Osteoblast (primary cell): ENCODE results near the gene IFIT1. TPM values are rescaled to one million over a fixed set of nuclear protein-coding genes. Genes with fewer than 3 reads are reported as not detected.

Experiments
- DNase-seq: peaks from one replicate; pipeline ENCODE4 v3.0.0; 2011; ENCODE audit warnings: low spot score, mixed read lengths; ENCODE audit not compliant: insufficient read length; ENCODE audit errors: missing footprints
- H2AFZ ChIP-seq: 2 replicates; pipeline ENCODE4 v1.6.0; 2011; ENCODE audit warnings: mild to moderate bottlenecking, low read length
- H3K27ac ChIP-seq: 2 replicates; pipeline ENCODE4 v1.5.1; 2011; ENCODE audit warnings: mild to moderate bottlenecking, low read depth, low read length, moderate library complexity
- H3K27me3 ChIP-seq: 2 replicates; pipeline ENCODE4 v1.6.0; 2012; ENCODE audit warnings: mild to moderate bottlenecking, control low read depth, inconsistent platforms, low read length, moderate library complexity; ENCODE audit not compliant: insufficient read depth
- H3K36me3 ChIP-seq: 2 replicates; pipeline ENCODE4 v1.5.1; 2011; ENCODE audit warnings: mild to moderate bottlenecking, low read length, control low read depth, moderate library complexity; ENCODE audit not compliant: insufficient read depth
- H3K4me1 ChIP-seq: 2 replicates; pipeline ENCODE4 v1.5.1; 2011; ENCODE audit warnings: mild to moderate bottlenecking, low read length, control low read depth, moderate library complexity; ENCODE audit not compliant: insufficient read depth
- H3K4me2 ChIP-seq: 2 replicates; pipeline ENCODE4 v1.6.0; 2011; ENCODE audit warnings: mild to moderate bottlenecking, low read length; ENCODE audit not compliant: insufficient read depth
- H3K4me3 ChIP-seq: fragments of 200-600 bp; sonication (generic); 3 replicates; pipeline ENCODE4 v1.5.1; 2012; ENCODE audit warnings: mild to moderate bottlenecking, low read length, inconsistent platforms; ENCODE audit not compliant: insufficient read depth
- H3K79me2 ChIP-seq: 2 replicates; pipeline ENCODE4 v1.6.0; 2012; ENCODE audit warnings: mild to moderate bottlenecking, low read length, control low read depth, inconsistent platforms; ENCODE audit not compliant: insufficient read depth
- H3K9me3 ChIP-seq: 2 replicates; pipeline ENCODE4 v1.5.1; 2011; ENCODE audit warnings: low read depth, low read length, control low read depth
- H4K20me1 ChIP-seq: 2 replicates; pipeline ENCODE4 v1.6.0; 2012; ENCODE audit warnings: mild to moderate bottlenecking, low read length, control low read depth; ENCODE audit not compliant: insufficient read depth
- CTCF ChIP-seq: IDR thresholded peaks from 2 replicates; pipeline ENCODE4 v1.5.1; 2011; ENCODE audit warnings: mild to moderate bottlenecking, low read depth, low read length, moderate library complexity; ENCODE audit errors: extremely low read depth
- total RNA-seq: library from RNA; depleted of rRNA; stranded (reverse); fragments of >200 nt; gene quantifications from 2 replicates; pipeline ENCODE4 v1.2.3, GENCODE V29; 2012

Gene IFIT1
- total RNA-seq, 1 donor, result 34.4 TPM

GRCh38 chr10:89345367-89346000 is 46.9 kb upstream of the IFIT1 start:
- Histone ChIP-seq H3K4me3 (no peak overlapping the region), H3K79me2 (peaks cover 7% of the 10 kb centered on the region), H3K27ac (no peak overlapping the region), H3K9me3 (no peaks in the 10 kb centered on the region), H3K4me2 (no peak overlapping the region), H3K4me1 (peaks cover 35% of the 10 kb centered on the region), H3K36me3 (no peaks in the 10 kb centered on the region), H4K20me1 (no peaks in the 10 kb centered on the region), H2AFZ (no peak overlapping the region), H3K27me3 (no peaks in the 10 kb centered on the region)
- TF ChIP-seq CTCF, result no peak
- DNase-seq, result no peak

- no peaks in the 10 kb centered on the region for H4K20me1 ChIP-seq
Observed at GRCh38 chr10:89346405-89347254, 45.8 kb upstream of the IFIT1 start.

GRCh38 chr10:89347701-89348457 is 44.5 kb upstream of the IFIT1 start:
- Histone ChIP-seq H3K4me3 (no peak overlapping the region), H3K4me1 (peaks cover 46% of the 10 kb centered on the region), H3K79me2 (no peaks in the 10 kb centered on the region), H3K27me3 (no peaks in the 10 kb centered on the region), H3K9me3 (no peaks in the 10 kb centered on the region), H3K36me3 (no peaks in the 10 kb centered on the region), H3K4me2 (no peak overlapping the region), H2AFZ (peak overlapping the region; percentile 43), H4K20me1 (no peaks in the 10 kb centered on the region), H3K27ac (peak overlapping the region; percentile 20)
- DNase-seq, result no peak
- TF ChIP-seq CTCF, result no peak

More at GRCh38 chr10:89346405-89347254, 45.8 kb upstream of the IFIT1 start:
- no peak overlapping the region for H3K4me2 ChIP-seq
- DNase-seq, result no peak
- H2AFZ ChIP-seq, result no peak overlapping the region
- peaks cover 45% of the 10 kb centered on the region for H3K4me1 ChIP-seq
- no peak for TF ChIP-seq CTCF
- no peaks in the 10 kb centered on the region for H3K9me3 ChIP-seq
- no peak overlapping the region for H3K27ac ChIP-seq
- no peaks in the 10 kb centered on the region for H3K27me3 ChIP-seq
- H3K79me2 ChIP-seq, result peaks cover 1% of the 10 kb centered on the region
- no peak overlapping the region for H3K4me3 ChIP-seq
- H3K36me3 ChIP-seq, result no peaks in the 10 kb centered on the region
